GM12878 (cell line): Measurements from ENCODE around the gene SLC37A2. TPM values are rescaled to one million over a fixed set of nuclear protein-coding genes. Genes with fewer than 3 reads are reported as not detected.

Experiments
- ATAC-seq: fragments of 200-7000 bp; cut with Tn5 transposase; 3 replicates; pipeline ENCODE4 v1.9.1; 2020; ENCODE audit warnings: mild to moderate bottlenecking, moderate library complexity
- Bru-seq: library from RNA; stranded (reverse); fragments of 400-500 nt; gene quantifications from one replicate; lab custom pipeline; 2021; lab: Mats Ljungman, UMichigan
- BruChase-seq, 2 experiments: library from RNA; stranded (reverse); fragments of 400-500 nt; gene quantifications; one replicate each; lab custom pipeline; 2021; lab: Mats Ljungman, UMichigan
- BruUV-seq: library from RNA; stranded (reverse); fragments of 400-500 nt; replicated peaks from 2 replicates; lab custom pipeline; 2021; lab: Mats Ljungman, UMichigan
- CTCF ChIA-PET: fragments of 300-600 bp; sonication (Branson Sonifier 250); formaldehyde crosslinking; extraction: SDS; loops from one replicate; lab custom pipeline; 2021; ENCODE audit warnings: inconsistent platforms; lab: Yijun Ruan, JAX
- POLR2A ChIA-PET: fragments of 350-600 bp; formaldehyde crosslinking; extraction: SDS; loops from one replicate; lab custom pipeline; 2021; ENCODE audit warnings: inconsistent platforms; lab: Charles Lee
- RAD21 ChIA-PET: fragments of 300-600 bp; sonication (Branson Sonifier 250); formaldehyde crosslinking; loops from one replicate; lab custom pipeline; 2023; ENCODE audit warnings: antibody characterized with exemption; ENCODE audit not compliant: unreplicated experiment; lab: Charles Lee
- SMC1A ChIA-PET: fragments of 300-600 bp; sonication (Branson Sonifier 250); formaldehyde crosslinking; loops from one replicate; lab custom pipeline; 2023; ENCODE audit not compliant: unreplicated experiment, uncharacterized antibody; lab: Charles Lee
- DNase-seq: peaks from one replicate; pipeline ENCODE4 v3.0.0-alpha.2; 2011; ENCODE audit warnings: low read depth, low spot score
- FAIRE-seq: peaks from 3 replicates; lab custom pipeline; 2011; peaks lifted over from hg19 to GRCh38; lab: Jason Lieb, UNC
- H2AFZ ChIP-seq: 2 replicates; pipeline ENCODE4 v1.6.0; 2011; ENCODE audit warnings: low read depth, low read length, control low read depth; ENCODE audit not compliant: control insufficient read depth
- H3K27ac ChIP-seq: 2 replicates; pipeline ENCODE4 v1.5.1; 2011; ENCODE audit warnings: control low read depth; ENCODE audit not compliant: control insufficient read depth, insufficient read depth
- H3K27me3 ChIP-seq, 2 experiments: replicated peaks in 1 of 2; 2 replicates each; pipeline versions ENCODE4 v1.6.0 to v1.6.1; 2011; ENCODE audit warnings: low read length in 1 of 2; ENCODE audit not compliant: control insufficient read depth in 2 of 2, insufficient read depth in 2 of 2
- H3K36me3 ChIP-seq, 2 experiments: 2 replicates each; pipeline ENCODE4 v1.5.1; 2011; ENCODE audit warnings: low read length in 1 of 2; ENCODE audit not compliant: control insufficient read depth in 2 of 2, insufficient read depth in 2 of 2
- H3K4me1 ChIP-seq: 2 replicates; pipeline ENCODE4 v1.6.1; 2011; ENCODE audit warnings: mild to moderate bottlenecking, low read length, moderate library complexity, mixed read lengths; ENCODE audit not compliant: control insufficient read depth, insufficient read depth
- H3K4me2 ChIP-seq: 2 replicates; pipeline ENCODE4 v1.6.0; 2011; ENCODE audit warnings: control low read depth; ENCODE audit not compliant: control insufficient read depth, insufficient read depth
- H3K4me3 ChIP-seq: fragments of 200-600 bp; sonication (generic); 2 replicates; pipeline ENCODE4 v1.5.1; 2016
- H3K79me2 ChIP-seq: 2 replicates; pipeline ENCODE4 v1.6.0; 2011; ENCODE audit warnings: low read length; ENCODE audit not compliant: control insufficient read depth, insufficient read depth
- H3K9ac ChIP-seq: 2 replicates; pipeline ENCODE4 v1.8.0; 2011; ENCODE audit warnings: low read length, control low read depth, mixed read lengths; ENCODE audit not compliant: control insufficient read depth, insufficient read depth
- H3K9me3 ChIP-seq: replicated peaks from 3 replicates; pipeline ENCODE4 v1.5.1; 2011; ENCODE audit warnings: mild to moderate bottlenecking, low read length; ENCODE audit not compliant: control insufficient read depth, insufficient read depth
- H4K20me1 ChIP-seq: 2 replicates; pipeline ENCODE4 v1.6.0; 2011; ENCODE audit not compliant: control insufficient read depth, insufficient read depth
- BMI1 ChIP-seq: fragments of 450-650 bp; IDR thresholded peaks from 2 replicates; pipeline ENCODE4 v1.6.1; 2016; ENCODE audit warnings: mild to moderate bottlenecking, moderate library complexity, borderline replicate concordance
- DPF2 ChIP-seq: fragments of 450-650 bp; IDR thresholded peaks from 2 replicates; pipeline ENCODE4 v1.6.1; 2017; ENCODE audit warnings: mild to moderate bottlenecking
- GATAD2B ChIP-seq: fragments of 450-650 bp; conservative IDR thresholded peaks from 2 replicates; pipeline ENCODE4 v1.6.1; 2017; ENCODE audit warnings: low read depth, mild to moderate bottlenecking, moderate library complexity
- HCFC1 ChIP-seq: fragments of 150-350 bp; IDR thresholded peaks from 2 replicates; pipeline ENCODE4 v1.6.1; 2014; ENCODE audit warnings: low read length
- IKZF1 ChIP-seq: fragments of 450-650 bp; conservative IDR thresholded peaks from 2 replicates; pipeline ENCODE4 v1.6.1; 2017; ENCODE audit warnings: antibody characterized with exemption, mild to moderate bottlenecking
- KLF5 ChIP-seq: fragments of 450-650 bp; IDR thresholded peaks from 2 replicates; pipeline ENCODE4 v1.6.1; 2014; ENCODE audit warnings: mild to moderate bottlenecking; ENCODE audit not compliant: partially characterized antibody
- MTA2 ChIP-seq: fragments of 450-650 bp; IDR thresholded peaks from 2 replicates; pipeline ENCODE4 v1.6.1; 2016; ENCODE audit warnings: low read depth, mild to moderate bottlenecking, moderate library complexity
- MXI1 ChIP-seq: fragments of 150-350 bp; IDR thresholded peaks from 2 replicates; pipeline ENCODE4 v1.6.1; 2011; ENCODE audit warnings: low read depth, mild to moderate bottlenecking, inconsistent platforms, low read length, improper control_type of control experiment
- NR2F1 ChIP-seq: fragments of 450-650 bp; conservative IDR thresholded peaks from 2 replicates; pipeline ENCODE4 v1.6.1; 2017; ENCODE audit warnings: mild to moderate bottlenecking
- PAX5 ChIP-seq: IDR thresholded peaks from 2 replicates; pipeline ENCODE4 v1.6.1; 2011; ENCODE audit warnings: low read depth, low read length, borderline replicate concordance
- POLR2AphosphoS2 ChIP-seq: IDR thresholded peaks from 2 replicates; pipeline ENCODE4 v1.6.1; 2011; ENCODE audit warnings: low read depth, mild to moderate bottlenecking, low read length, improper control_type of control experiment, moderate library complexity
- POLR2AphosphoS5 ChIP-seq: IDR thresholded peaks from 2 replicates; pipeline ENCODE4 v1.6.1; 2011; ENCODE audit warnings: mild to moderate bottlenecking, low read length, inconsistent platforms
- RFX5 ChIP-seq: IDR thresholded peaks from 2 replicates; pipeline ENCODE4 v1.6.1; 2011; ENCODE audit warnings: low read depth, low read length, improper control_type of control experiment
- SMAD1 ChIP-seq: fragments of 450-650 bp; IDR thresholded peaks from 2 replicates; pipeline ENCODE4 v1.6.1; 2018; ENCODE audit warnings: mild to moderate bottlenecking, low read depth; ENCODE audit not compliant: partially characterized antibody
- SMARCA5 ChIP-seq: fragments of 450-650 bp; IDR thresholded peaks from 2 replicates; pipeline ENCODE4 v1.6.1; 2017; ENCODE audit warnings: mild to moderate bottlenecking
- SREBF1 ChIP-seq: IDR thresholded peaks from 2 replicates; pipeline ENCODE4 v1.6.1; 2012; ENCODE audit warnings: mild to moderate bottlenecking, low read length
- STAT1 ChIP-seq: fragments of 450-650 bp; conservative IDR thresholded peaks from 2 replicates; pipeline ENCODE4 v1.6.1; 2014; ENCODE audit warnings: antibody characterized with exemption, mild to moderate bottlenecking
- TAF1 ChIP-seq: IDR thresholded peaks from 2 replicates; pipeline ENCODE4 v1.6.1; 2011; ENCODE audit warnings: mild to moderate bottlenecking, low read depth, low read length, borderline replicate concordance
- ZNF207 ChIP-seq: fragments of 450-650 bp; IDR thresholded peaks from 2 replicates; pipeline ENCODE4 v1.6.1; 2014; ENCODE audit warnings: antibody characterized with exemption, mild to moderate bottlenecking, borderline replicate concordance
- WGBS: methylation state at CpG from one replicate; pipeline ENCODE4 v1.1.6; 2016; ENCODE audit warnings: low lambda C conversion rate; ENCODE audit not compliant: insufficient replicate concordance, insufficient coverage; ENCODE audit errors: missing lambda C conversion rate; 5-methylcytosine and 5-hydroxymethylcytosine counted together
- in situ Hi-C: fragments of 300-500 bp; cut with MboI; formaldehyde crosslinking; loops from 9 replicates; pipeline ENCODE4 v1.14.3; 2018; ENCODE audit warnings: mixed read lengths
- intact Hi-C: fragments of 100-400 bp; cut with micrococcal nuclease; formaldehyde crosslinking; loops from one replicate; pipeline ENCODE4 v1.14.2; 2022; ENCODE audit not compliant: unreplicated experiment
- long read RNA-seq, 2 experiments: library from polyadenylated mRNA; unstranded; transcript quantifications; one replicate each; pipeline ENCODE4 v2.0.0, GENCODE V29; 2019 to 2020
- polyA minus RNA-seq, 3 experiments: library from RNA; depleted of rRNA, polyadenylated mRNA; stranded (reverse); fragments of >200 nt; gene quantifications; 2 replicates each; pipeline ENCODE4 v1.2.3, GENCODE V29; 2011
- polyA plus RNA-seq, 11 experiments: library from polyadenylated mRNA; depleted of rRNA in 4 of 11; unstranded in 6 of 11; stranded (reverse) in 5 of 11; fragments of >200 nt; fragmentation: Nextera tagmentation in 4 of 11; fragmentation: Illumina TruSeq in 1 of 11; extraction: Ambion mirVana in 4 of 11; extraction: Trizol in 1 of 11; gene quantifications; 1 replicate in 1 of 11; 2 replicates in 10 of 11; pipeline versions ENCODE4 v1.2.1 to v1.2.3, GENCODE V29; 2011 to 2016; ENCODE audit warnings: inconsistent platforms in 2 of 11, missing spikeins in 2 of 11, low read depth in 1 of 11
- total RNA-seq, 4 experiments: library from RNA; depleted of rRNA in 3 of 4; stranded (reverse); fragments of >200 nt in 3 of 4; fragmentation: Illumina TruSeq in 1 of 4; extraction: Trizol in 1 of 4; gene quantifications; 2 replicates each; pipeline versions ENCODE4 v1.2.1 to v1.2.3, GENCODE V29; 2013 to 2021
- TF ChIP-seq, protein P1 (sequence below): IDR thresholded peaks from 2 replicates; pipeline ENCODE4 v1.6.1; 2012; ENCODE audit warnings: low read depth, low read length, improper control_type of control experiment

Gene SLC37A2
- 7.1 and 8.3 TPM in 2 replicates for total RNA-seq (2013; cell fraction: nucleolus; rRNA removed)
- total RNA-seq (2014; rRNA removed) (2.4 and 2.7 TPM in 2 replicates), total RNA-seq (2014; rRNA removed; fragmentation: Illumina TruSeq; extraction: Trizol) (1.3 and 1.4 TPM in 2 replicates), total RNA-seq (2021) (3.0 and 3.4 TPM in 2 replicates), polyA plus RNA-seq (2011; rRNA removed) (8.3 and 9.8 TPM in 2 replicates), polyA plus RNA-seq (2014; fragmentation: Illumina TruSeq; extraction: Trizol) (1.4 and 1.7 TPM in 2 replicates), polyA plus RNA-seq (2014; fragmentation: Nextera tagmentation; extraction: Ambion mirVana) (under 1 TPM; 0.26 to 0.29 TPM), polyA plus RNA-seq (2014; rRNA removed) (2.5 and 2.7 TPM in 2 replicates), polyA plus RNA-seq (2016; fragmentation: Nextera tagmentation; extraction: Ambion mirVana) (1 to 10 TPM in 1 of 2 experiments, under 1 TPM in 1; 0.99 to 2.3 TPM), polyA minus RNA-seq (2011; rRNA and poly(A)+ RNA removed) (8.5 and 13.3 TPM in 2 replicates), Bru-seq, nascent RNA (percentile 51 among the genes with signal in this experiment), BruChase-seq, experiment 1, labeled RNA remaining after a 6-hour chase (percentile 42 among the genes with signal in this experiment), BruChase-seq, experiment 2, labeled RNA remaining after a 2-hour chase (percentile 46 among the genes with signal in this experiment)
- 0.73 TPM for polyA plus RNA-seq (2011; ENCODE audit: low read depth)
- polyA plus RNA-seq (2011; cell fraction: cytosol; rRNA removed) = 12.1 and 13.1 TPM in 2 replicates
- 26.6 and 33.5 TPM in 2 replicates for polyA plus RNA-seq (2011; cell fraction: nucleus; rRNA removed)
- polyA plus RNA-seq (2012) = 0.91 and 2.3 TPM in 2 replicates
- 3.2 and 4.4 TPM in 2 replicates for polyA minus RNA-seq (2011; cell fraction: cytosol; rRNA and poly(A)+ RNA removed)
- 8.2 and 8.5 TPM in 2 replicates for polyA minus RNA-seq (2011; cell fraction: nucleus; rRNA and poly(A)+ RNA removed)
- long read RNA-seq, experiment 1 = 0 reads
- long read RNA-seq, experiment 2, transcript SLC37A2-203 (18 exons, 2,910 nt) = major isoform, 5 of 9 reads
- long read RNA-seq, experiment 2, partial matches to known transcripts = 1 of 9 reads
- long read RNA-seq, experiment 2, other reads (novel, unspliced or antisense) = 3 of 9 reads

DNA sequence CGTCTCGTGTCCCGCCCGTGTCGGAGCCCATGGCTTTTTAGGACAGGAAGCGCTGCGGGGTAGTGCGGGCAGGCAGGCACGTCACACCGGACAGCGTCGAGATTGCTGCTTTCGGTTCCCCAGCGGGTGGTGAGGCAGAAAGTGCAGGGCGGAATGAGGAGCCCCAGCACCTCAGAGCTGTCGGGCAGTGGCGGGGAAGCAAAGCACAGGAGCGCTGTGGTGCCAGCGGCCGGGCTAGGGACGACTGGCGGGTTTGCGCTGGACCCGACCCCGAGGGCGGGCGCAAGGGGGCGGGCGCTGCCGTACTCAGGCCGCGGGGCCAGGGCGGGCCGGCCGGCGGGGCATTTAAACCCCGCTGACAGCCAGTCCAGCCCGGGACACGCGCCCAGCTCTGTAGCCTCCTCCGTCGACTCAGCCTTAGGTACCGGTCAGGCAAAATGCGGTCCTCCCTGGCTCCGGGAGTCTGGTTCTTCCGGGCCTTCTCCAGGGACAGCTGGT is at the start of gene SLC37A2:
SLC37A2 (plus strand) TSS at position 375 of the 498 bp plus-strand sequence; CDS start at position 438, 63 bp downstream.
- Histone ChIP-seq H3K79me2 (no peaks in the 10 kb centered on the region), H3K36me3 (no peaks in the 10 kb centered on the region), H3K27me3 (no peaks in the 10 kb centered on the region; a peak in 1 of 4 replicates), H3K4me2 (peak within 1 kb of the TSS; percentile 93), H3K4me1 (peaks cover 4% of the 10 kb centered on the region; the same call in 1 of the 2 replicates), H3K9ac (peak within 1 kb of the TSS; percentile 62), H3K9me3 (no peaks in the 10 kb centered on the region), H3K4me3 (peak within 1 kb of the TSS; percentile 77), H3K27ac (no peak within 1 kb of the TSS), H2AFZ (peak within 1 kb of the TSS; percentile 73), H4K20me1 (no peaks in the 10 kb centered on the region)
- WGBS = under 1% methylated on average over 41 of the region's 46 CpGs
- DNase-seq (peak; percentile 62), ATAC-seq (peak; percentile 94), FAIRE-seq (peak; percentile 54)
- no TSS peak for BruUV-seq
- ChIA-PET CTCF (interaction anchor here (0.9 to 2.1 kb wide), 7 partner anchors 9 to 293 kb away, joined by 3 to 20 read pairs (median 6); partner anchors contain the start of gene TMEM218), RAD21 (interaction anchor here (1.2 to 2.7 kb wide), 5 partner anchors 10 to 79 kb away, joined by 3 to 44 read pairs (median 5); partner anchors contain the start of gene TMEM218), SMC1A (interaction anchor here (1.2 to 3.0 kb wide), 7 partner anchors 11 to 109 kb away, joined by 3 to 36 read pairs (median 8); partner anchors contain the start of genes CCDC15 and TMEM218), POLR2A (interaction anchor here (1.0 to 2.1 kb wide), 6 partner anchors 10 to 109 kb away, joined by 3 to 42 read pairs (median 8); partner anchors contain the start of genes CCDC15 and TMEM218)
- in situ Hi-C loops = no loop called here
- intact Hi-C loops = loop anchor here (1.0 to 5.0 kb wide), 3 partner anchors 9 to 104 kb away; no protein-coding TSS in a partner anchor
- peak; percentile 78 for TF ChIP-seq MTA2
- TF ChIP-seq SREBF1 = no peak
- 0 out of 2 replicates have a peak, but pooled peaks have one; percentile 62 for TF ChIP-seq SMARCA5
- TF ChIP-seq IKZF1 = peak; percentile 98
- 0 out of 2 replicates have a peak, but pooled peaks have one; percentile 26 for TF ChIP-seq RFX5
- TF ChIP-seq POLR2AphosphoS5 = peak; percentile 79
- peak; percentile 86; the same call in 1 of the 2 replicates for TF ChIP-seq PAX5
- peak; percentile 88; the same call in 1 of the 2 replicates for TF ChIP-seq GATAD2B
- peak; percentile 89 for TF ChIP-seq MXI1
- TF ChIP-seq TAF1 = peak; percentile 58; the same call in 1 of the 2 replicates
- TF ChIP-seq ZNF207 = peak; percentile 76
- 0 out of 2 replicates have a peak, but pooled peaks have one; percentile 22 for TF ChIP-seq POLR2AphosphoS2
- no peak for TF ChIP-seq SMAD1
- TF ChIP-seq STAT1 = no peak
- TF ChIP-seq KLF5 = no peak
- peak; percentile 51; the same call in 1 of the 2 replicates for TF ChIP-seq NR2F1
- peak; percentile 96; the same call in 1 of the 2 replicates for TF ChIP-seq DPF2
- TF ChIP-seq BMI1 = peak; percentile 33; the same call in 1 of the 2 replicates
- peak; percentile 24; the same call in 1 of the 2 replicates for TF ChIP-seq HCFC1
- TF ChIP-seq, protein P1, sequence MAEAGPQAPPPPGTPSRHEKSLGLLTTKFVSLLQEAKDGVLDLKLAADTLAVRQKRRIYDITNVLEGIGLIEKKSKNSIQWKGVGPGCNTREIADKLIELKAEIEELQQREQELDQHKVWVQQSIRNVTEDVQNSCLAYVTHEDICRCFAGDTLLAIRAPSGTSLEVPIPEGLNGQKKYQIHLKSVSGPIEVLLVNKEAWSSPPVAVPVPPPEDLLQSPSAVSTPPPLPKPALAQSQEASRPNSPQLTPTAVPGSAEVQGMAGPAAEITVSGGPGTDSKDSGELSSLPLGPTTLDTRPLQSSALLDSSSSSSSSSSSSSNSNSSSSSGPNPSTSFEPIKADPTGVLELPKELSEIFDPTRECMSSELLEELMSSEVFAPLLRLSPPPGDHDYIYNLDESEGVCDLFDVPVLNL = peak; percentile 73
